PC-9 (cell line): ENCODE measurements around the gene CASQ1. TPM values are rescaled to one million over a fixed set of nuclear protein-coding genes. Genes with fewer than 3 reads are reported as not detected.

Experiments
- BruUV-seq: library from RNA; stranded (reverse); fragments of 400-500 nt; replicated peaks from 2 replicates; lab custom pipeline; 2021; lab: Mats Ljungman, UMichigan
- CTCF ChIA-PET: fragments of 300-600 bp; sonication (Branson Sonifier 250); formaldehyde crosslinking; loops from one replicate; lab custom pipeline; 2022; ENCODE audit warnings: antibody characterized with exemption; lab: Charles Lee
- POLR2A ChIA-PET: fragments of 300-600 bp; sonication (Branson Sonifier 250); formaldehyde crosslinking; loops from one replicate; lab custom pipeline; 2022; ENCODE audit warnings: antibody characterized with exemption; ENCODE audit not compliant: unreplicated experiment; lab: Charles Lee
- DNase-seq, 2 experiments: peaks; one replicate each; pipeline versions ENCODE4 v3.0.0 to v3.0.0-alpha.2; 2015 to 2022; ENCODE audit warnings: mixed read lengths in 1 of 2
- H2AFZ ChIP-seq: fragments of 200-600 bp; sonication (generic); 2 replicates; pipeline ENCODE4 v1.8.1; 2017; ENCODE audit warnings: antibody characterized with exemption
- H3F3A ChIP-seq: fragments of 200-600 bp; sonication (generic); 2 replicates; pipeline ENCODE4 v1.8.1; 2017; ENCODE audit warnings: antibody characterized with exemption, mild to moderate bottlenecking, low read depth; ENCODE audit not compliant: insufficient read depth
- H3K27ac ChIP-seq: fragments of 200-600 bp; sonication (generic); 2 replicates; pipeline ENCODE4 v1.6.1; 2016; ENCODE audit warnings: mixed run types
- H3K27me3 ChIP-seq: fragments of 200-600 bp; sonication (generic); 2 replicates; pipeline ENCODE4 v1.6.1; 2016; ENCODE audit warnings: low read depth, mixed run types; ENCODE audit not compliant: insufficient read depth
- H3K36me3 ChIP-seq: fragments of 200-600 bp; sonication (generic); 2 replicates; pipeline ENCODE4 v1.6.1; 2016; ENCODE audit warnings: low read depth, mixed run types
- H3K4me1 ChIP-seq: fragments of 200-600 bp; sonication (generic); replicated peaks from 2 replicates; pipeline ENCODE4 v1.6.1; 2016; ENCODE audit warnings: mixed run types; ENCODE audit not compliant: insufficient read depth
- H3K4me2 ChIP-seq: fragments of 200-600 bp; sonication (generic); 2 replicates; pipeline ENCODE4 v1.6.1; 2017; ENCODE audit warnings: mixed run types
- H3K4me3 ChIP-seq: fragments of 200-600 bp; sonication (generic); 2 replicates; pipeline ENCODE4 v1.6.1; 2016; ENCODE audit warnings: mixed run types
- H3K79me2 ChIP-seq: fragments of 200-600 bp; sonication (generic); 2 replicates; pipeline ENCODE4 v1.6.1; 2017; ENCODE audit warnings: low read depth, mixed run types
- H3K9me2 ChIP-seq: fragments of 200-600 bp; sonication (generic); 2 replicates; pipeline ENCODE4 v1.8.1; 2017; ENCODE audit warnings: mild to moderate bottlenecking; ENCODE audit not compliant: insufficient read depth
- H3K9me3 ChIP-seq: fragments of 200-600 bp; sonication (generic); 2 replicates; pipeline ENCODE4 v1.8.1; 2016; ENCODE audit warnings: low read depth; ENCODE audit not compliant: insufficient read depth
- H4K20me1 ChIP-seq: fragments of 200-600 bp; sonication (generic); 2 replicates; pipeline ENCODE4 v1.8.1; 2017; ENCODE audit not compliant: insufficient read depth
- CTCF ChIP-seq: fragments of 200-600 bp; sonication (generic); conservative IDR thresholded peaks from 2 replicates; pipeline ENCODE4 v1.6.1; 2017; ENCODE audit warnings: mixed run types, antibody characterized with exemption, mild to moderate bottlenecking, moderate library complexity
- EZH2 ChIP-seq: fragments of 200-600 bp; sonication (generic); IDR thresholded peaks from 2 replicates; pipeline ENCODE4 v1.8.0; 2017; ENCODE audit warnings: antibody characterized with exemption, low read depth
- intact Hi-C: fragments of 100-400 bp; cut with micrococcal nuclease; formaldehyde crosslinking; loops from one replicate; pipeline ENCODE4 v1.10.0; 2022; ENCODE audit not compliant: unreplicated experiment
- total RNA-seq: library from RNA; stranded (reverse); gene quantifications from 2 replicates; pipeline ENCODE4 v1.2.3, GENCODE V29; 2021

Gene CASQ1
- total RNA-seq, 1 experiment from 2014 or later: not detected

- Histone ChIP-seq H3K4me2 (no peak overlapping the region), H3K9me2 (no peaks in the 10 kb centered on the region), H3K27me3 (no peaks in the 10 kb centered on the region), H2AFZ (no peak overlapping the region), H3K27ac (no peak overlapping the region), H3K4me3 (no peak overlapping the region), H3K79me2 (no peaks in the 10 kb centered on the region), H4K20me1 (no peaks in the 10 kb centered on the region), H3K4me1 (no peaks in the 10 kb centered on the region), H3K36me3 (no peaks in the 10 kb centered on the region), H3K9me3 (no peaks in the 10 kb centered on the region), H3F3A (no peaks in the 10 kb centered on the region)
- DNase-seq: peak; percentile 54 to 78
- no TSS peak for BruUV-seq
- intact Hi-C loops: loop anchor here (1.0 to 2.0 kb wide), 5 partner anchors 28 to 223 kb away; no protein-coding TSS in a partner anchor
- TF ChIP-seq EZH2 (no peak), CTCF (peak; percentile 96)
- POLR2A ChIA-PET: interaction anchor here (0.6 to 0.9 kb wide), 4 partner anchors 35 to 143 kb away, joined by 3 to 6 read pairs (median 4); no protein-coding TSS in a partner anchor
- CTCF ChIA-PET: interaction anchor here (0.6 to 2.0 kb wide), 19 partner anchors 9 to 447 kb away, joined by 3 to 51 read pairs (median 4); partner anchors contain the start of genes IGSF8, PEA15 and PEX19
Measured at GRCh38 chr1:160193091-160193819, 2.9 kb downstream of the CASQ1 start.

GRCh38 chr1:160193832-160194736 is 3.7 kb downstream of the CASQ1 start:
- no peak for TF ChIP-seq EZH2
- TF ChIP-seq CTCF: no peak
- Histone ChIP-seq H3F3A (no peaks in the 10 kb centered on the region), H3K4me1 (no peaks in the 10 kb centered on the region), H3K4me2 (no peak overlapping the region), H3K9me2 (no peaks in the 10 kb centered on the region), H3K9me3 (no peaks in the 10 kb centered on the region), H3K4me3 (no peak overlapping the region), H3K36me3 (no peaks in the 10 kb centered on the region), H3K79me2 (no peaks in the 10 kb centered on the region), H2AFZ (no peak overlapping the region), H4K20me1 (no peaks in the 10 kb centered on the region), H3K27ac (no peak overlapping the region), H3K27me3 (no peaks in the 10 kb centered on the region)
- CTCF ChIA-PET: interaction anchor here (0.6 to 2.0 kb wide), 18 partner anchors 8 to 130 kb away, joined by 3 to 51 read pairs (median 4); partner anchors contain the start of genes IGSF8, PEA15 and PEX19
- intact Hi-C loops: loop anchor here (1.0 to 2.0 kb wide), 5 partner anchors 27 to 222 kb away; no protein-coding TSS in a partner anchor
- BruUV-seq: no TSS peak
- POLR2A ChIA-PET: interaction anchor here (0.6 to 0.9 kb wide), 4 partner anchors 34 to 143 kb away, joined by 3 to 6 read pairs (median 4); no protein-coding TSS in a partner anchor
- no peak for DNase-seq

- DNase-seq: no peak
- CTCF ChIA-PET: no interaction called here
- Histone ChIP-seq H4K20me1 (no peaks in the 10 kb centered on the region), H2AFZ (no peak overlapping the region), H3K36me3 (no peaks in the 10 kb centered on the region), H3K79me2 (no peaks in the 10 kb centered on the region), H3K9me3 (no peaks in the 10 kb centered on the region), H3K27ac (no peak overlapping the region), H3F3A (no peaks in the 10 kb centered on the region), H3K27me3 (no peaks in the 10 kb centered on the region), H3K4me3 (no peak overlapping the region), H3K9me2 (no peaks in the 10 kb centered on the region), H3K4me1 (no peaks in the 10 kb centered on the region), H3K4me2 (no peak overlapping the region)
- TF ChIP-seq CTCF: no peak
- no peak for TF ChIP-seq EZH2
- POLR2A ChIA-PET: no interaction called here
- intact Hi-C loops: no loop called here
- no TSS peak for BruUV-seq
Measured at GRCh38 chr1:160194737-160195059, 4.3 kb downstream of the CASQ1 start.
